GM06990 (cell line): ENCODE results near the gene CYSRT1.

Source experiments
- DNase-seq: peaks from one replicate; pipeline ENCODE4 v3.0.0-alpha.2; 2011; ENCODE audit not compliant: insufficient read length; ENCODE audit errors: extremely low read depth
- H3K27me3 ChIP-seq: replicated peaks from 2 replicates; pipeline ENCODE4 v1.6.0; 2011; ENCODE audit warnings: low read length; ENCODE audit not compliant: control insufficient read depth, insufficient read depth
- H3K36me3 ChIP-seq: 2 replicates; pipeline ENCODE4 v1.5.1; 2011; ENCODE audit warnings: low read length; ENCODE audit not compliant: control insufficient read depth, insufficient read depth
- H3K4me3 ChIP-seq: replicated peaks from 2 replicates; pipeline ENCODE4 v1.5.1; 2011; ENCODE audit warnings: low read depth, mild to moderate bottlenecking, control low read depth, low read length
- TF ChIP-seq, protein P1 (sequence below): IDR thresholded peaks from 2 replicates; pipeline ENCODE4 v1.5.1; 2011; ENCODE audit warnings: low read length, control low read depth, mild to moderate bottlenecking, inconsistent platforms; ENCODE audit not compliant: insufficient read depth, poor library complexity, severe bottlenecking

Gene CYSRT1

GRCh38 chr9:137266162-137266527 is 41.2 kb downstream of the CYSRT1 start:
- no peak for DNase-seq
- no peaks in the 10 kb centered on the region for H3K27me3 ChIP-seq
- peaks cover 24% of the 10 kb centered on the region for H3K36me3 ChIP-seq
- no peak overlapping the region for H3K4me3 ChIP-seq
- TF ChIP-seq, protein P1, sequence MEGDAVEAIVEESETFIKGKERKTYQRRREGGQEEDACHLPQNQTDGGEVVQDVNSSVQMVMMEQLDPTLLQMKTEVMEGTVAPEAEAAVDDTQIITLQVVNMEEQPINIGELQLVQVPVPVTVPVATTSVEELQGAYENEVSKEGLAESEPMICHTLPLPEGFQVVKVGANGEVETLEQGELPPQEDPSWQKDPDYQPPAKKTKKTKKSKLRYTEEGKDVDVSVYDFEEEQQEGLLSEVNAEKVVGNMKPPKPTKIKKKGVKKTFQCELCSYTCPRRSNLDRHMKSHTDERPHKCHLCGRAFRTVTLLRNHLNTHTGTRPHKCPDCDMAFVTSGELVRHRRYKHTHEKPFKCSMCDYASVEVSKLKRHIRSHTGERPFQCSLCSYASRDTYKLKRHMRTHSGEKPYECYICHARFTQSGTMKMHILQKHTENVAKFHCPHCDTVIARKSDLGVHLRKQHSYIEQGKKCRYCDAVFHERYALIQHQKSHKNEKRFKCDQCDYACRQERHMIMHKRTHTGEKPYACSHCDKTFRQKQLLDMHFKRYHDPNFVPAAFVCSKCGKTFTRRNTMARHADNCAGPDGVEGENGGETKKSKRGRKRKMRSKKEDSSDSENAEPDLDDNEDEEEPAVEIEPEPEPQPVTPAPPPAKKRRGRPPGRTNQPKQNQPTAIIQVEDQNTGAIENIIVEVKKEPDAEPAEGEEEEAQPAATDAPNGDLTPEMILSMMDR: no peak

DNA sequence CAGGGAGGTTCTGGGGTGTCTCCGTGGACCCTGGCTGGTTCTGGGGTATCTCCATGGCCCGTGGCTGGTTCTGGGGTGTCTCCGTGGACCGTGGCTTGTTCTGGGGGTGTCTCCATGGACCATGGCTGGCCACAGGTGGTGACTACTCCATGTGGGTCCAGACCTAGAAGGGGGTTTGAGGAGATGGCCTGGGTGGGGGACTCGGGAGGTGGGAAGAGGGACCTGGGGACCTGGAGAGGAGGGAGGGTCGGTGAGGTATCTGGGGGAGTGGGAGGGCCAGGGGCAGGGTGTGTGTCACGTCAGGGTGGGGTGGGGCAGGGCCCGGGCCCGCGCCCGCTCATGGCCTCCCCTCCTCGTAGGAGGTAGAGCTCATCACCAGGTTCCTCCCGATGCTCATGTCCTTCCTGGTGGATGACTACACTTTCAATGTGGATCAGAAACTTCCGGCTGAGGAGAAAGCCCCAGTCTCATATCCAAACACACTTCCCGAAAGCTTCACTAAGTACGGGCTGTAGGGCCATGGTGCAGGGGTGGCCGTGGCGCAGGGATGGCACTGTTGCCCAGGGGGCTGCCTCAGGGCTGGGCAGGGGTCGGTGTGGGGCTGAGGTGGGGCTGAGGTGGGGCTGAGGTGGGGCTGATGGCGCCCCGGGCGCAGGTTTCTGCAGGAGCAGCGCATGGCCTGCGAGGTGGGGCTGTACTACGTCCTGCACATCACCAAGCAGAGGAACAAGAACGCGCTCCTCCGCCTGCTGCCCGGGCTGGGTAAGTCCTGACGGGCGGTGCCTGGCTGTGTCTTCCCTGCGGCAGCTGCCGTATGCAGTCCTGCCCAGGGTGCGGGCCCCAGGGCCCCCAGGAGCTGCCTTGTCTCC is 41.8 kb downstream of the CYSRT1 start:
- Histone ChIP-seq H3K36me3 (peaks cover 25% of the 10 kb centered on the region), H3K4me3 (no peak overlapping the region), H3K27me3 (no peaks in the 10 kb centered on the region)
- TF ChIP-seq, protein P1: no peak
- no peak for DNase-seq

DNA sequence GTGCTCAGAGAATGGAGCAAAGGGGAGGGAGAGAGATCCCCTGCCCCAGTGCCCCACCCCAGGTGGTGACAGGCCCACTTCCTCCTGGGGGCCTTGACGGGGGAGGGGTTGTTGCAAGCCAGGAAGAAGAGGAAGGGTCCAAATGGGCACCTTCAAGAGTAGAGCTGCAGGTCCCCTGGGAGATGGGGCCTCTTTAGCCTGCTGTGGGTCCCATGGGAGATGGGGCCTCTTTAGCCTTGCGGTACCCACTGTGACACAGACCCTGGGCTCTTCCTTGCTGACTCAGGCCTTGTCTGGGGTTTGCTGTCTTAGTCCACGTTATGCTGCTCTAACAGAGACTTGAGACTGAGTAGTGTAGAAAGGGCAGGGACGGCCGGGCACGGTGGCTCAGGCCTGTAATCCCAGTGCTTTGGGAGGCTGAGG is 43.0 kb downstream of the CYSRT1 start:
- Histone ChIP-seq H3K4me3 (peak overlapping the region; percentile 38), H3K36me3 (peaks cover 32% of the 10 kb centered on the region), H3K27me3 (no peaks in the 10 kb centered on the region)
- peak; percentile 56 for DNase-seq
- TF ChIP-seq, protein P1: no peak

- Histone ChIP-seq H3K27me3 (no peaks in the 10 kb centered on the region), H3K36me3 (peaks cover 34% of the 10 kb centered on the region), H3K4me3 (peak overlapping the region; percentile 48)
- TF ChIP-seq, protein P1: no peak
- no peak for DNase-seq
These were observed 43.7 kb downstream of the CYSRT1 start for GRCh38 chr9:137268538-137269201.

- TF ChIP-seq, protein P1: no peak
- H3K36me3 ChIP-seq: peaks cover 34% of the 10 kb centered on the region
- DNase-seq: peak; percentile 37
- no peaks in the 10 kb centered on the region for H3K27me3 ChIP-seq
- H3K4me3 ChIP-seq: peak overlapping the region; percentile 48
These were observed 44.3 kb downstream of the CYSRT1 start for GRCh38 chr9:137269231-137269772.
